ENCODE results near the gene SEMA6A.

DNA sequence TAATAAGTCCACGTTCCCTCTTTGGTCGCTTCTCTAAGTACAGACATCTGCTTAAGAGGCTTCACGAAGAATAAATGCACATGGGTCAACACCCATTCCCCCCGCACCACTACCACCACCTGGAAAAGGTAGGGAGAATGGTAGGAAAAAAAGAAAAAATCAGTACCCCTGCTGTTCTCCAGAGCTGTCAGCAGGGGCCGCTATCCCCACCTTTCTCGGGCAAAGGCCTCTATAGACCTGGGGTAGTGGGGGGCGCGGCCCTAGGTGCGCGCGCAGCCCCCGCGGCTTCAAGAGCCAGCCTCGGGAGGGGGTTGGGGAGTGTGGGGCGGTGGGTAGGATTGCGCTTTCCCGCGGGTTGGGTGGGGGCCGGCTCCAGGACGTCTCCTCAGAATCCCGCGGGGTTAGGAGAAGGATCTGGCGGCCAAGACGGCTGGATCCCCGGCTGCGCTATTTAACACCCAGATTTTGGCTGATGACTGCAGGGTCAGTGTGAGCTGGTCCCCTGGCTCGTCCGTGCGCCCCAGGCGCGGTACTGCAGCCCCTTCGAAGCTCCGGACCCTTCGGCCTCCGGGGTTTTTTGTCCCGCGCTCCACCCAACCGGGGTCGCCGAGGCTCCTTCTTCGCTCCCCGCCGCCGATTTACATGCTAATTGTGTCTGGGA lies 1.6 kb upstream of the SEMA6A start:
- TF ChIP-seq, protein P1, sequence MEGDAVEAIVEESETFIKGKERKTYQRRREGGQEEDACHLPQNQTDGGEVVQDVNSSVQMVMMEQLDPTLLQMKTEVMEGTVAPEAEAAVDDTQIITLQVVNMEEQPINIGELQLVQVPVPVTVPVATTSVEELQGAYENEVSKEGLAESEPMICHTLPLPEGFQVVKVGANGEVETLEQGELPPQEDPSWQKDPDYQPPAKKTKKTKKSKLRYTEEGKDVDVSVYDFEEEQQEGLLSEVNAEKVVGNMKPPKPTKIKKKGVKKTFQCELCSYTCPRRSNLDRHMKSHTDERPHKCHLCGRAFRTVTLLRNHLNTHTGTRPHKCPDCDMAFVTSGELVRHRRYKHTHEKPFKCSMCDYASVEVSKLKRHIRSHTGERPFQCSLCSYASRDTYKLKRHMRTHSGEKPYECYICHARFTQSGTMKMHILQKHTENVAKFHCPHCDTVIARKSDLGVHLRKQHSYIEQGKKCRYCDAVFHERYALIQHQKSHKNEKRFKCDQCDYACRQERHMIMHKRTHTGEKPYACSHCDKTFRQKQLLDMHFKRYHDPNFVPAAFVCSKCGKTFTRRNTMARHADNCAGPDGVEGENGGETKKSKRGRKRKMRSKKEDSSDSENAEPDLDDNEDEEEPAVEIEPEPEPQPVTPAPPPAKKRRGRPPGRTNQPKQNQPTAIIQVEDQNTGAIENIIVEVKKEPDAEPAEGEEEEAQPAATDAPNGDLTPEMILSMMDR (IDR thresholded peaks at IDR 0.05 in 8 of 11, conservative IDR thresholded peaks at IDR 0.05 in 3 of 11), result peak; percentile 29 to 84 (median 67)
- TF ChIP-seq POLR2A (IDR thresholded peaks at IDR 0.05), result no peak
